Thyroid gland (tissue), 4 donors: ENCODE data around the gene OSTM1. TPM values are rescaled to one million over a fixed set of nuclear protein-coding genes. Genes with fewer than 3 reads are reported as not detected.

ENCODE experiments used
- DNase-seq, 2 donors: peaks; one replicate each; pipeline ENCODE4 v3.0.0-alpha.2; 2019
- H3K27ac ChIP-seq, 3 donors: fragments of 200-600 bp; sonication (generic); 1 replicate in 2 of 3; 2 replicates in 1 of 3; pipeline ENCODE4 v1.5.1; 2016 to 2019; ENCODE audit warnings: mild to moderate bottlenecking in 1 of 3, moderate library complexity in 1 of 3
- H3K27me3 ChIP-seq: fragments of 200-600 bp; sonication (generic); one replicate; pipeline ENCODE4 v1.5.1; 2019
- H3K36me3 ChIP-seq, 2 donors: fragments of 200-600 bp; sonication (generic); one replicate each; pipeline ENCODE4 v1.5.1; 2016 to 2019
- H3K4me1 ChIP-seq, 2 donors: fragments of 200-600 bp; sonication (generic); one replicate each; pipeline ENCODE4 v1.5.1; 2017 to 2019
- H3K4me3 ChIP-seq, 3 donors: fragments of 200-600 bp; sonication (generic); replicated peaks in 1 of 3; 1 replicate in 2 of 3; 2 replicates in 1 of 3; pipeline ENCODE4 v1.5.1; 2016; ENCODE audit warnings: mild to moderate bottlenecking in 1 of 3
- H3K9me3 ChIP-seq: fragments of 200-600 bp; sonication (generic); one replicate; pipeline ENCODE4 v1.5.1; 2017
- POLR2A ChIP-seq, 2 donors: fragments of 450-650 bp; IDR thresholded peaks; one replicate each; pipeline ENCODE4 v1.6.1; 2017; ENCODE audit warnings: antibody characterized with exemption in 2 of 2, mild to moderate bottlenecking in 2 of 2, moderate library complexity in 1 of 2
- WGBS, 2 donors: methylation state at CpG; one replicate each; pipeline ENCODE4 v1.1.5; 2017; 5-methylcytosine and 5-hydroxymethylcytosine counted together
- intact Hi-C: fragments of 100-400 bp; cut with DNase I; formaldehyde crosslinking; loops from one replicate; pipeline ENCODE4 v1.15.1; 2023
- total RNA-seq, 4 donors: library from RNA; depleted of rRNA; stranded (reverse); fragments of >200 nt; gene quantifications; one replicate each; pipeline ENCODE4 v1.2.3, GENCODE V29; 2016
- TF ChIP-seq, protein P1 (sequence below), 6 experiments: fragments of 200-600 bp in 3 of 6; fragments of 450-650 bp in 3 of 6; sonication (generic) in 3 of 6; IDR thresholded peaks; one replicate each; pipeline ENCODE4 v1.5.1; 2016 to 2019; ENCODE audit warnings: antibody characterized with exemption in 6 of 6, mild to moderate bottlenecking in 2 of 6, inconsistent platforms in 1 of 6, moderate library complexity in 1 of 6

Gene OSTM1
- total RNA-seq, 4 donors from 2014 or later = 41.0 to 110 (median 53.6) TPM

- Histone ChIP-seq H3K36me3 (no peaks in the 10 kb centered on the region), H3K4me1 (no peaks in the 10 kb centered on the region), H3K4me3 (no peak overlapping the region), H3K9me3 (no peaks in the 10 kb centered on the region), H3K27ac (no peak overlapping the region), H3K27me3 (no peaks in the 10 kb centered on the region)
- DNase-seq = no peak
- TF ChIP-seq POLR2A (IDR thresholded peaks at IDR 0.05) = no peak
- TF ChIP-seq, protein P1, sequence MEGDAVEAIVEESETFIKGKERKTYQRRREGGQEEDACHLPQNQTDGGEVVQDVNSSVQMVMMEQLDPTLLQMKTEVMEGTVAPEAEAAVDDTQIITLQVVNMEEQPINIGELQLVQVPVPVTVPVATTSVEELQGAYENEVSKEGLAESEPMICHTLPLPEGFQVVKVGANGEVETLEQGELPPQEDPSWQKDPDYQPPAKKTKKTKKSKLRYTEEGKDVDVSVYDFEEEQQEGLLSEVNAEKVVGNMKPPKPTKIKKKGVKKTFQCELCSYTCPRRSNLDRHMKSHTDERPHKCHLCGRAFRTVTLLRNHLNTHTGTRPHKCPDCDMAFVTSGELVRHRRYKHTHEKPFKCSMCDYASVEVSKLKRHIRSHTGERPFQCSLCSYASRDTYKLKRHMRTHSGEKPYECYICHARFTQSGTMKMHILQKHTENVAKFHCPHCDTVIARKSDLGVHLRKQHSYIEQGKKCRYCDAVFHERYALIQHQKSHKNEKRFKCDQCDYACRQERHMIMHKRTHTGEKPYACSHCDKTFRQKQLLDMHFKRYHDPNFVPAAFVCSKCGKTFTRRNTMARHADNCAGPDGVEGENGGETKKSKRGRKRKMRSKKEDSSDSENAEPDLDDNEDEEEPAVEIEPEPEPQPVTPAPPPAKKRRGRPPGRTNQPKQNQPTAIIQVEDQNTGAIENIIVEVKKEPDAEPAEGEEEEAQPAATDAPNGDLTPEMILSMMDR (IDR thresholded peaks at IDR 0.05) = no peak
- intact Hi-C loops = no loop called here
Measured at GRCh38 chr6:108091288-108091687, 16.7 kb upstream of the OSTM1 start.

GRCh38 chr6:108083349-108083748, 8.8 kb upstream of the OSTM1 start:
- Histone ChIP-seq H3K36me3 (no peaks in the 10 kb centered on the region), H3K27ac (no peak overlapping the region), H3K4me3 (no peak overlapping the region), H3K4me1 (no peaks in the 10 kb centered on the region), H3K27me3 (no peaks in the 10 kb centered on the region), H3K9me3 (no peaks in the 10 kb centered on the region)
- intact Hi-C loops = no loop called here
- 92 to 95% methylated on average over 5 of the region's 5 CpGs for WGBS, 2 donors
- DNase-seq = no peak
- TF ChIP-seq POLR2A (IDR thresholded peaks at IDR 0.05) = no peak
- TF ChIP-seq, protein P1 (IDR thresholded peaks at IDR 0.05) = no peak

DNA sequence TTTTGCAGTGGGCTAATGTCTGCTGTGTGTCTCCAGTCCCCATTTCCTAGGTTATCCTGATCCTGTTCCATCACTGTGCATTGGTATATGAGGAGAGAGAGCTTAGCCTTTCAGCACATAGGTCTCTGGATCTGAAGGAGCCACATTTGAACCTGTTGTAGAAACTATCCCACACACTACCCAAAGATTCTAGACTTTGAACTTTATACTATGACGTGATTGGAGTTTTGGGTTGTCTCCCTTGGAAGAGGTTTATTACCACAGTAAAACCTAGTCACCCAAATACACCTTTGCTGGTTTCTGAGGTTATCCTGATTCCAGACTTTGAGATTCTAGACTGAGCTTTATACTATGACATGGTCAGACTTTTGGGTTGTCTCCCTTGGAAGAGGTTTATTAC, 8.0 kb upstream of the OSTM1 start:
- Histone ChIP-seq H3K27ac (no peak overlapping the region), H3K36me3 (no peaks in the 10 kb centered on the region), H3K4me3 (no peak overlapping the region), H3K4me1 (no peaks in the 10 kb centered on the region), H3K27me3 (no peaks in the 10 kb centered on the region), H3K9me3 (no peaks in the 10 kb centered on the region)
- 96 to 97% methylated on average over 1 of the region's 1 CpG for WGBS, 2 donors
- DNase-seq = no peak
- intact Hi-C loops = no loop called here
- TF ChIP-seq, protein P1 (IDR thresholded peaks at IDR 0.05) = no peak
- TF ChIP-seq POLR2A (IDR thresholded peaks at IDR 0.05) = no peak

GRCh38 chr6:108080010-108080780, 5.7 kb upstream of the OSTM1 start:
- no peak overlapping the region for H3K4me3 ChIP-seq
- TF ChIP-seq POLR2A (IDR thresholded peaks at IDR 0.05) = no peak
- TF ChIP-seq, protein P1 (IDR thresholded peaks at IDR 0.05) = no peak
- no peak for DNase-seq
- H3K27me3 ChIP-seq = no peaks in the 10 kb centered on the region
- H3K9me3 ChIP-seq = no peaks in the 10 kb centered on the region
- intact Hi-C loops = no loop called here
- WGBS, 2 donors = 70 to 83% methylated on average over 2 of the region's 2 CpGs
- no peaks in the 10 kb centered on the region for H3K36me3 ChIP-seq
- H3K27ac ChIP-seq = no peak overlapping the region
- H3K4me1 ChIP-seq = peaks cover 4 to 5% of the 10 kb centered on the region in 2 donors

GRCh38 chr6:108078191-108078590, 3.6 kb upstream of the OSTM1 start:
- no peaks in the 10 kb centered on the region for H3K9me3 ChIP-seq
- 90 to 91% methylated on average over 1 of the region's 1 CpG for WGBS, 2 donors
- H3K4me1 ChIP-seq = peaks cover 13 to 17% of the 10 kb centered on the region in 2 donors
- no peaks in the 10 kb centered on the region for H3K27me3 ChIP-seq
- no peak overlapping the region for H3K4me3 ChIP-seq
- TF ChIP-seq, protein P1 (IDR thresholded peaks at IDR 0.05) = no peak
- TF ChIP-seq POLR2A (IDR thresholded peaks at IDR 0.05) = no peak
- intact Hi-C loops = no loop called here
- no peak for DNase-seq
- H3K36me3 ChIP-seq = no peaks in the 10 kb centered on the region
- H3K27ac ChIP-seq = no peak overlapping the region
